AML-193 (cell line): Measurements from ENCODE around the gene BNC1.

Experiments used
- DNase-seq, 2 experiments: peaks; one replicate each; lab custom pipeline; 2025; lab: John Stamatoyannopoulos, UW

Gene BNC1, protein sequence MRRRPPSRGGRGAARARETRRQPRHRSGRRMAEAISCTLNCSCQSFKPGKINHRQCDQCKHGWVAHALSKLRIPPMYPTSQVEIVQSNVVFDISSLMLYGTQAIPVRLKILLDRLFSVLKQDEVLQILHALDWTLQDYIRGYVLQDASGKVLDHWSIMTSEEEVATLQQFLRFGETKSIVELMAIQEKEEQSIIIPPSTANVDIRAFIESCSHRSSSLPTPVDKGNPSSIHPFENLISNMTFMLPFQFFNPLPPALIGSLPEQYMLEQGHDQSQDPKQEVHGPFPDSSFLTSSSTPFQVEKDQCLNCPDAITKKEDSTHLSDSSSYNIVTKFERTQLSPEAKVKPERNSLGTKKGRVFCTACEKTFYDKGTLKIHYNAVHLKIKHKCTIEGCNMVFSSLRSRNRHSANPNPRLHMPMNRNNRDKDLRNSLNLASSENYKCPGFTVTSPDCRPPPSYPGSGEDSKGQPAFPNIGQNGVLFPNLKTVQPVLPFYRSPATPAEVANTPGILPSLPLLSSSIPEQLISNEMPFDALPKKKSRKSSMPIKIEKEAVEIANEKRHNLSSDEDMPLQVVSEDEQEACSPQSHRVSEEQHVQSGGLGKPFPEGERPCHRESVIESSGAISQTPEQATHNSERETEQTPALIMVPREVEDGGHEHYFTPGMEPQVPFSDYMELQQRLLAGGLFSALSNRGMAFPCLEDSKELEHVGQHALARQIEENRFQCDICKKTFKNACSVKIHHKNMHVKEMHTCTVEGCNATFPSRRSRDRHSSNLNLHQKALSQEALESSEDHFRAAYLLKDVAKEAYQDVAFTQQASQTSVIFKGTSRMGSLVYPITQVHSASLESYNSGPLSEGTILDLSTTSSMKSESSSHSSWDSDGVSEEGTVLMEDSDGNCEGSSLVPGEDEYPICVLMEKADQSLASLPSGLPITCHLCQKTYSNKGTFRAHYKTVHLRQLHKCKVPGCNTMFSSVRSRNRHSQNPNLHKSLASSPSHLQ

DNA sequence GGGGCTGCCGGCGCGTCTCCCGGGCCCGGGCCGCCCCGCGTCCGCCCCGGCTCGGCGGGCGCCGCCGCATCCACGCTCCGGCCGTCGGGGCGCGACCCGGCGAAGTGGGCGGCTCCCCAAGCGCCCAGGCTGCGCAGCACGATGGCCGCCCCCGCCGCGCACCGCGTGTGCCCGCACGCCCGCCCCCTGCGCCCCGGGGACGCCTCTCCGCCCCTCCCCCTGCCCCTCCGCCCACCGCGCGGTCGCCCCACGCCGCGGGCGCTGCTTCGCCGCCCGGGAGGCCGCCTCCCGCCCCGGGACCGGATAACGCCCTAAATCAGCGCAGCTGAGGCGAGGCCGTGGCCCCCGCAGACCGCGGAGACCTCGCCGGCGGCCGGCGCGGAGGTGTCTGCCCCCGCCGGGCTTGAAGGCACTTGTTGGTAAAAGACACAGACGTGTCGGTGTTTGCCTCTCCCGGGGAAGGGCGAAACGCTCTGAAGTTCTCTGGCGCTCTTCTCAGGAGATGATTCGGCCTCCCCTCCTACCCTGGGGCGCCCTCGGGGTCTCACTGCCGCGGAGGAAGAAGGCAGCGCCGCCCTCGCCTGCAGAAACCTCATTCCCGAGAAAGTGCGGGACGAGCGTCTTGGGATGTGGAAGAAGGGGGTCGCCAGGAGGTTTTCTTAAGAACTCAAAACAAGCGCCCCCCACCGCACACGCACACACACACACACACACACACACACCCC, at the start of gene BNC1:
TSS of gene BNC1 (minus strand) at position 106 of the 725 bp plus-strand sequence. CDS start at position 70, 36 bp downstream.
- no peak for DNase-seq

DNA sequence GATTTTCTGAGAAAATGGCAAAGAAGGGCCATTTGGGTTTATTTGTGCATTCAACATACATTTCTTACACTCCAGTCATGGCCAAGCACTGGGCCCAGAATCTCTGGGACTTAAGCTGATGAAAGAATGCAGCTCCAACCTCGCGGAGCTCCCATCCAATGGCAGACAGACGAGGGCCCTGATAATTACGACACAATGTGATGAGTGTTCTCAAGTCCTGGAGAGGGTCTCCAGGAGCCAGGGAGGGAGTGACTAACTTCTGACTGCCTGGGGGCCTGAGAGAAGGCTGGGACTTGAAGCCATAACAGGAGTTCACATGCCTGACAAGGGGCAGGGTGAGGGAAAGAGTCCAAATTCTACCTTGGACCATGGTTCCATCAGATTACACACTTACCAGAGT, 42.6 kb upstream of the BNC1 start:
- DNase-seq: no peak

DNA sequence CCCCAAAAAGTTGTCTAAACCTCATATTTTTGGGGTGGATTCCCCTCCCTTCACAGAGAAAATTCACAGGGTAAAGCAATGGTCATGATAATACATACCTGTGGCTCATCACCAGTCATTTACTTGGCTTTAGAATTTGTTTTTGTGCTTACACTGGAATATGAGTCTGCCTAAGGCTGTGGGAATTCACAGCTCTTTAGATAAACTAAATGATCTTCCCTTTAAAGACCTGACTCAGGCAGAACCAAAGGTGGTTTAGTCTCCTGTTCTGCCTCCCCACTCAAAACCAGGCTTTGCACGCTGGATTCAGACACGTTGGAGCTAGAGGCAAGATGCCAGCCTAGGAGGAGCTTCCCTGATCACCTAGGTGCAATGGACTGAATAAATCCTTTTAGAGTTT, 40.3 kb upstream of the BNC1 start:
- DNase-seq: no peak

DNA sequence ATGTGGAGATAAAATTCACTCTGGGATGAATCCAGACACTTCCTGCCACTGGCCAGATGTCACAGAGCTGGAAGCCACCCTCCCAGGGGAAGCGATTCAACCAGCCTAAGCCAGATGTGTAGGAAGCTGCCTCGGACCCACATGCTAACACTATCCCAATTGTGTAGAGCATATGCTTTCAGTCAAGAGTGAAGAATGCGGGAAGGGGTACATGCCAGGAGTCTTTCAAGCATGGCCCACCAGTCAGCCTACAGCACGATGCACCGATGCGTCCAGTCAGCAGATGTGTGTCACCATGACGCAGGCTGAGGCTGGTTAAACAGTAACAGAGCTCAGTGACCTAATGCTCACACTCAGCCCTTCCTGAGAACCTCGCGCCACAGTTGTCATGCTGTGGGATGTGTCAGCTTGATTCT, 38.8 kb upstream of the BNC1 start:
- DNase-seq: no peak

DNA sequence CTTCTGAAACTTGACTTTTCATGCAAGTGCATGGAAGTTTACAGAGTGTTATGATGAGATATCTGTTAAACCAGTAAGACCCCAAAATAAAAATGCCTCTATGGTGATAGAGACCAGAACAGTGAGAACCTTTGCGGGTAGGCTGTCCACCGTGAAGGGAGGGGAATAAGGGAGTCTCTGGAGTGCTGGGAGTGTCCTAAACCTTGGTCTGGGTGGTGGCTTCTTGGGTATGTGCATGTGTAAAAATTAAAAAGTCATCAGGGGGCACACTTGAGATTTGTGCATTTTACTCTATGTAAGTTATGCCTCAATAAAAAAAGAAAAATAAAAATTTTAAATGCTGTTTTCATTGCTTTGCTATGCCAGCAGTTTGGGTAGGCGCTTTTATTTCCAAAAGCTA, 38.2 kb upstream of the BNC1 start:
- no peak for DNase-seq

DNA sequence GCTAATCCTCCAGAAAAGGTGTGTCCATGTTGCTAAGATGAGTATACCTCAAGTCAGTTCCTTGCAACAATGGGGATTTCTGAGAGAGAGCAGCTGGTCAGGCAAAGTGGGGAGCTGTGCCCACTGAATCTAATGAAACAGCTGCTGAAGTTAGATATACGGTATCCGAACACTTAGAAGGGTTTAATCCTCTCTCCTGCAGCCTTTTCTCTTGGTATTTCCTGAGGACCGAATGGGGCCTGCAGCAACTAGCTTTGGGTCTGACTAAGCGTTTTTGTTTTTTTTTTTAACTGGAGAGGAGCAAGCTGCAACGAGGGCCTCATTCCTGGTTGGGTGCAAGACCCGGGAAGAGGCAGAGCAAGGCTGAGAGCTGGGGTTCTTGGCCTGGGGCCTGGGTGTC, 37.6 kb upstream of the BNC1 start:
- DNase-seq: no peak

DNA sequence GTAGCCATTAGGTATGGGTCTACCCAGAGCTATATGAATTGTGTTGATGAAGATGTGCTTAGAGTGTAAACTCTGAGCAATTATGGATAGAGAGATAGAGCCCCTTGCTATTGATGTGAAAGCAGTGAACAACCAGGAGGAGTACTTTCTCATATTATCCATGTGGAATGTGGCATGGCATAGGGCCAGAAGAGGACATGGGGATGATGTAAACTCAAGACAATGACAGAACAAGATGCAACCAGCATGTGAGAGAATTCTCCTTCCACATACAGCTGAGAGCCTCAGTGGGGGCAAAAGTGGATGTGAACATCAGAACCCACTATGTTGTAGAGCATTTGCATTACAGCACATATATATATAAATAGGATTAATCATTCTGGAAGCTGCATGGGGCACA, 36.4 kb upstream of the BNC1 start:
- no peak for DNase-seq

DNA sequence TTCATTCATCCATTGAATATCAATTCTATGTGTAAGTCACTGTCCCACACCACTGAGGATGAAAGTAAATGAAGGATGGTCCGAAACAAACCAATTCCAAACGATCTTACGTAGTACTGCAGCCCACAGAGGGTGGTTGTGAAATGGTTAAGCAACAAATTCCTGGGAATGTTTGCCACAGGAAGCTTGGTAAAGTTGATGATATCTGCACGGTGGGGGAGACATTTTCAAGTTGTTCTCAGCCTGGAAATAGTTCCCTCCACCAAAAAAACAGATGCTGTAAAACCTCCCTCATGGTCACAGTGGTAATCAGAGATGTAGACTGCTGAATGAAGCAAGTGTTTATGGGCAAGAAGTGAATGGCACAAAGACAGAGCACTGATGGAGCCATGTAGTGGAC, 35.9 kb upstream of the BNC1 start:
- no peak for DNase-seq

DNA sequence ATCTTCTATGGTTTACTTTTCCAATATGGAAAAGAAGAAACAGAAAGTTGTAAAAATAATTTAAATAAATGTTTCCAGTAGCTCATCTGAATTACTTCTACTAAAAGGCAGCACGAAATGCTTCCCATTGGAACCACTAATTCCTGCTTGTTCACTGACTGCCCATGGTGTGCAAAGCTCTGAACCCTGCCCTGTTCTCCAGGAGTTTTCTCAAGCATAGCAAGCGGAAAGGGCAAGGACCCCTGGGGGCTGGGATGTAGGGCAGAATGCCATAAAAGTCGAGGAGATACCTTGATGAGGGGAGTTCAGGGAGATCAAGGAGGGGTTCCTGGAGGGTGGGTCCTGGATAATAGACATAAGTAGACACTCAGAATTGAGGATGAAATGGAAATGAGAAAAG, 35.3 kb upstream of the BNC1 start:
- DNase-seq: no peak

DNA sequence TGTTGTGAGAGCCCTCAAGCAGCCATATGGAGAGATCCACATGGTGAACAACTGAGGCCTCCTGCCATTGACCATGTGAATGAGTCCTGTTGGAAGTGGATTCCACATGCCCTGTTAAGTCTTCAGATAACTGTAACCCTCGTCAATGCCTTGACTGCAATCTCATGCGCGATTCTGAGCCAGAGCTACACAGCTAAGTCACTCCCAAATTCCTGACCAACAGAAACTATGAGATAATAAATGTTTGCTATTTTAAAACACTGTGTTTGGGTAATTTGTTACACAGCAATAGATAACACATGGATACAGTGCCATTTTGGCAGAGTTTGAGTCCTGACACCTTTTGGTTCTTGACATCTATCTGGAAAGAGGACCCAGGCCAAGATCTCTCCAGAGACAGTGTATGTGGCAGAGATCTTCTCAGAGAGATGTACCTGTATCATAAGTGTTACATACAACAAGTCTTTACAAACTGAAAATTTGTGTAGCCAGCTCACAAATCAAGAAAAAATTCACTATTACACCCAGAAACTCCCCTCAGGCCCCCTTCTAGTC, 34.5 kb upstream of the BNC1 start:
- DNase-seq: no peak

DNA sequence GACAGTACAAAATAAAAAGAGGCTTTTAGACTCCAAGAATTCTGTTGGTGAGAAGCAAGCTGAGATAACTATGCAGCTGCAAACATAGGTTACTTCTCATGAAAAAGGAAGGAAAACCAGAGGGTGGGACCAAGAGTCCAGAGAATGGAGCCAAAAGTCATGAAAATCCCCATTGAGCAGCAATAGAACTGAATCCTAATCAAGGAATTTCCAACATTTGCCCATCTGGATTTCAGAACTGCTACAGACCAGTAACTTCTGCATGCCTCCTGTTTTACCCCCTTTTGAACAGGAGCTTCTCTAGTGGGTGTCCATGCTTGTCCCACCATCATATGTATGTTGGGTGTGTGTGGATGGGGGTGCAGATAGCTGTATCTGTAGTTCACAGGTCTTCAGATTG, 33.6 kb upstream of the BNC1 start:
- DNase-seq: no peak

DNA sequence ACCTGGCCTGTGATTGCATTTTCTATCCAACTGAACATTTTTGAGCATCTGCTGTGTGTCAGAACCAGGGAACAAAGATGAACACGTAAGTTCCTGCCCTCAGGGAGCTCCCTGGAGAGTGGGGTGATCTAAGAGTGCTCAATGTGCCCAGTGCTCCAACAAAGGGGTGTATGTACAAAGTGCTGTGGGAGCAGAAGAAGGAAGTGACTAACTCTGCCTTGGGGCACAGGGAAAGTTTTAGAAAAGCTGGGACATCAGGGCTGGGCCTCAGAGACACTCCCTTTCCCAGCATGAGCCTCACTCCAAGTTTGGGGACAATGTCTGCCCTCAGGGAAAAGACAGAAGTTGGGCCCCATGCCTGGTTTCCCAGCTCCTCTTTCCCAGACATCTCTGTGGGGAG, 27.6 kb upstream of the BNC1 start:
- DNase-seq: no peak

DNA sequence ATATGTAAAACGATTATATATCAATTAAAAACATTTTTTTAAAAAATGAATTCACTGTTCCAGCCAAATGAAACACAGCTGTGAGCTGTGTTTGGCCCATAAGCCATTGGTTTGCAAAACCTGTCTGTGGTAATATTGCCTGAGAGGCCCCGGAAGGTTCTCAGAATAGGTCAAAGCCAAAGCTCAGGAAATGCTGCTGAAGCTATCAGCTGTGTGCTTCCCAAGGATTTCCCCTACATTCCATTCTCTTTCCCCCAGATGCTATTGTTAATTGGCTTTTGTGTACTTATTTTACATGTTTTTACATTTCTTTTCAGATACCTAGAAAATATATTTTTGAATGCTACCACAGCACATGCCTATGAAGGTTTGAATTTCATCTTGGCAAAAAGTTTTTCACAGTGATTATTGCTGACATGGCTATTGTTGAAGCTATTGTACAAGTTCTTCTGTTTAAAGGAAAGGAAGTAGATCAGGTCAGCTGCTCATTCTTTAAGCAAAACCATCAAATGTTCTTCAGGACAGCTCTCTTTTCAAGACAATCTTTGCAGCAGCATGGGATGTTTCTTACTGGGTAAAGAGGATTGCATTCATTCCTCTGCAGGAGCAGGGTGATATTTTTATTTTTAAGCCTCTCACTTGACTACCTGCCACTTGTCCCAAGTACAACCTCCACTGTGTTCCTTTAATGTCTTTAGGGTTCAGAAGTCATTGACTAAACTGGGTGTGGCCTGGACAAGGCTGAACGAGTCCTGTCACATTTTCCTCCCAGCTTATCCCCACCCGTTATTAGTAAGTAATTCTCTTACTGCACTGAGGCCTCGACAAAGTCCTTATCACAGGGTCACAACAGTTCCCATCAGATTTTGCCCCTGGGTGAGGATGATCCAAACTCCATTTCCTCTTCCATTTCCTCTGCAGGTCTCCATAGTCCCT, 26.3 kb upstream of the BNC1 start:
- DNase-seq: no peak

DNA sequence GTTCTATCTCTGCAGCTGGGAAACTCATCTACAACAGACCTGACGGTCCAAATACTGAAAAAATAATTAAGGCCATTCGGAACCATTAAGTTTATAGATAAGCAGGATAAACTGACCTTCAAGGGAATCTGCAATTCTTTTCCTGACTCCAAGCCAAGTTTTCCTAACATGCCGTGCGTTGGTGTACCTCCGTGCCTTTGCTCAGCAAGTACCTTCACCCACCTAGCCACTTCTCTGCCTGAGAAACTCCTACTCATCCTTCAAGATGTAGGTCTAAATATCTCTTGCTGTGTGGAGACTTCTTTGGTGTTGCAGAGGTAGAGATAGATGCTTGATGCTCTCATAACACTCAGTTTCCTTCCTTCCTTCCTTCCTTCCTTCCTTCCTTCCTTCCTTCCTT, 24.2 kb upstream of the BNC1 start:
- no peak for DNase-seq

DNA sequence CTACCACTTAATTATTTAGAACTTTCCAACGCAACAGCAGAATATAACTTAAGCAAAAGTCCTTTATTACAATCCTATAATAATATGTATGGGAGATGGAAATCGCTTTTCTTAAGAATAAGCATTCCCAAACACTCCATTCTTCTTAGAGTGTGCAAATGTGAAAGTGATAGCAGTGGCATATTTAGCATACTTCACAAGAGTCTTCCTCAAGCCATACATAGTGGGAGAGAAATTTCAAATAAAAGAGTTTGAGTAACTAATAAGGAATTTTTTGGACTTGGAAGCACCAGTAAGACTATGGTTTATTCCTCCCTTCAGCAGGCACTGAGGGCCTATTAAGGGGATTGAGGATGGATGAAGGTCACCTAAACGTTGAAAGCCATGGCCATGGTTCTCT, 22.1 kb upstream of the BNC1 start:
- DNase-seq: no peak

DNA sequence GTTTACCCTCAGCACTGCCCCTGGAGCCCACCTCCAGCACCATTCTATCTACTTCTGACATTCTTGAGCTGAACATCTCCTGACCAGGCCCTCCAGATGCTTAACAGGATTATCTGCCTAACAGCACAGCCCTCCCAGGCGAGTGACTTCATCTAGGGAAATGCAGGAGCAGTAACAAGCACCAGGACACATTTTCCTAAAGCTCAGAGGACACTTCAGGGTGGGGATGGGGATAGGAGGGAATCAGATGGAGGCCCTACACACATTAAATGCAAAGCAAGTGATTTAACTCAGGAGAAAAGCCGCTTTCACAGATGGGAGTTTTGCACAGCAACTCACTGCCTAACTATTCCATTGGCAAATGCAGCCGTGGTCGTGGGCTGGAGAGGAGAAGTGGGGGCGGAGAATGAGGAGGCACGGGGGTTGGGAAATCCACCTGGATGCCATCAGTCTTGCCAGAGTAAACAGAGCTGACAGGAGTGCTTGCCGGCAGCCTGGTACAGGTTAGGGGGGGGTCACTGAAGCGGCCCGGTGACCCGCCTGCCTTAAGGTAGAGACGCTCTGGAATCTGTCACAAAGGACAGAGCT, 21.3 kb upstream of the BNC1 start:
- no peak for DNase-seq

DNA sequence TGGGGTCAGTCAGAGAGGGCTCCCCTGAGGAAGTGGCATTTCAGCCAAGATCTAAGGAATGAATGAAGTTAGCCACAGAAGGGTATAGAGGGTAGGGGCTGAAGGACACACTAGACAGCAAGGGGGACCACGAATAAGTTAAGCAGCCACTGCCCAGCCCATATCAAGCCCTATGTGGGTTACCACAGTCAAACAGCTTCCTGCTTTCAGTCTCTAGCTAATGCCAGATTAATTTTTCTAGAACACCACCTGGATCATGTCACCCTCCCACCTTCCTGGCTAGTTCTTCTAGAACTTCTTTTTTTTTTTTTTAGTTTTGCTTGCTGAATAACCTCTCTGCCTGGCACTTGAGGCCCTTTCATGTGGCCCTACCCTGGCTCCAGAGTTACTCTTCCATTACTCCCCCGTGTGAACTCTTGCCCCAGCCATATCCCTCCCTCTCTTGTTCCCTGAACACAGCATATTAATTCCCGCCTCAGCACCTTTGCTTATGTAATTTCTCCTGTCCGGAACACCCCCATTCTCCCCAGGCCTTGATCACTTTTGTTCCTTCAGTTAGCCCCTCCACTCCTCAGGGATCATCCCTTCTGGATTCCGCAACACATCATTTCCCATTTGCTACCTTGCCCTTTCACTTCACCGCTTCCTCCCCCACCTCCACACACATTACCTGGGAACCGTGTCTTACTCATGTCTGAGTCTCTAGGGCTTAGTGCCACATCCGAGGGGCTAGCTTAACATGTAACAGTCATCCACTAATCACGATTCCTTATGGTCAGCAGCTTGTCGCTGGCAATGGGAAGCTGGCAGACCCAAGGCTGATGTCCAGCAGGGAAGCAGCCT, 20.6 kb upstream of the BNC1 start:
- no peak for DNase-seq

DNA sequence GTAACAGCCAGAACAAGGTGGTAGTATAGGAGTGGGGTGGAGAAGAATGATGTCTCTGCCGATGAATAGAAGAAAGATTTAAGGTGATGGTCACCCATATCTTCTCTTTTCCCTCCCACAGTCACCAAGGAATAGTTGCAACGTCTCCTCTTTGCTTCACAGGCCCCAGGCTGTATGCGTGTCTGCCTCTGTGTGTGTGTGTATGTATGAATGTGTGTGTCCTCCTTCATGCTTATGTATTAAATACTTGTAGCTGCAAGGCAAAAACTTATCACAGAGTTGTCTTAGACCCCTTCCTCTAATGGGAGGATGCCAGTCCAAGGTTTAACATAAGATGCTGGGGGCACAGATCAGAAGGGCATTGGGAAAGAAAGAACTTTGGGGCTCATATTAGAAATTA, 19.1 kb upstream of the BNC1 start:
- no peak for DNase-seq

DNA sequence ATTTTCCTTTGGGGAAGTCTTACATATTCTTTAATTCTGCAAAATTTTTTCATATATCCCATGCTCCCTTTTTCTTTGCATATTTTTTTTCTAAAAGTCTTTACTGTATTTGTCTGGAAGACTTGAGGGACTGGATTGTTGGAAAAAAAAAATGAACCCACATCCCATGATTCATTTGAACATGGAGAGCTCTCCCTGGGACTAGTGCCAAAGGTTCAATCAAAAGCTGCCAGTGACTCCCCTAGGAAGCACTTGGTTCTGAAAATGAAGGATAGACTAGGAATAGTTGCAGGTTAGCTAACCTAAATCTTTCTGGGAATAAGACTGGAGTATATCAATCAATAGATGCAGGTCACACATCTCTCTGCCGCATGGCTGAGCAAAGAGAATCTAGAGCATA, 16.4 kb upstream of the BNC1 start:
- DNase-seq: no peak

DNA sequence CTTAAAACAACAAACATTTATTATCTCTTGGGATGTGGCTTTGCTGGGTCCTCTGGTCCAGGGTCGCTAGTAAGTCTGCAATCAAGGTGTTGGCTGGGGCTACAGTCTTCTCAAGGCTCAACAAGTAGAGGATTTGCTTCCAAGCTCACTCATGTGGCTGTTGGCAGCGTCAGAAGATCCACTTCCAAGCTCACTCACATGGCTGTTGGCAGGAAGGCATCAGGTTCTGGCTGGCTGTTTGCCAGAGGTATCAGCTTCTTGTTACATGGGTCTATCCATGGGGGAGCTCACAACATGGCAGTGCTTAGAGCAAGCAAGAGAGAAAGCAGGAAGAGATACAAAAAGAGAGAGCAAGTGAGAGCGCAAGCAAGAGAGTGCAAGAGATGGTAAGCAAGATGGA, 15.0 kb upstream of the BNC1 start:
- DNase-seq: no peak
